H7 (cell line): ENCODE results near the gene MASP2. TPM values are rescaled to one million over a fixed set of nuclear protein-coding genes. Genes with fewer than 3 reads are reported as not detected.
"Not testable (repeated sequence)": the region's sequence is repeated elsewhere in the genome, so short reads cannot be mapped to it uniquely, and the experiment has no call there.

Experiments used
- DNase-seq: peaks from one replicate; pipeline ENCODE4 v3.0.0; 2012
- H3K27me3 ChIP-seq: 2 replicates; pipeline ENCODE4 v1.6.0; 2011; ENCODE audit warnings: mild to moderate bottlenecking, low read length; ENCODE audit not compliant: control insufficient read depth, insufficient read depth
- H3K36me3 ChIP-seq: replicated peaks from 2 replicates; pipeline ENCODE4 v1.5.1; 2011; ENCODE audit warnings: low read length; ENCODE audit not compliant: control insufficient read depth, insufficient read depth
- H3K4me3 ChIP-seq: 2 replicates; pipeline ENCODE4 v1.5.1; 2011; ENCODE audit warnings: low read depth, mild to moderate bottlenecking, control low read depth, low read length, moderate library complexity; ENCODE audit not compliant: insufficient read depth
- total RNA-seq: library from RNA; depleted of rRNA; stranded (reverse); fragments of >200 nt; shearing (Covaris generic); gene quantifications from 2 replicates; pipeline ENCODE4 v1.2.3, GENCODE V29; 2014; rRNA removed

The MASP2 gene
- total RNA-seq: 0.17 and 0.63 TPM in 2 replicates

DNA sequence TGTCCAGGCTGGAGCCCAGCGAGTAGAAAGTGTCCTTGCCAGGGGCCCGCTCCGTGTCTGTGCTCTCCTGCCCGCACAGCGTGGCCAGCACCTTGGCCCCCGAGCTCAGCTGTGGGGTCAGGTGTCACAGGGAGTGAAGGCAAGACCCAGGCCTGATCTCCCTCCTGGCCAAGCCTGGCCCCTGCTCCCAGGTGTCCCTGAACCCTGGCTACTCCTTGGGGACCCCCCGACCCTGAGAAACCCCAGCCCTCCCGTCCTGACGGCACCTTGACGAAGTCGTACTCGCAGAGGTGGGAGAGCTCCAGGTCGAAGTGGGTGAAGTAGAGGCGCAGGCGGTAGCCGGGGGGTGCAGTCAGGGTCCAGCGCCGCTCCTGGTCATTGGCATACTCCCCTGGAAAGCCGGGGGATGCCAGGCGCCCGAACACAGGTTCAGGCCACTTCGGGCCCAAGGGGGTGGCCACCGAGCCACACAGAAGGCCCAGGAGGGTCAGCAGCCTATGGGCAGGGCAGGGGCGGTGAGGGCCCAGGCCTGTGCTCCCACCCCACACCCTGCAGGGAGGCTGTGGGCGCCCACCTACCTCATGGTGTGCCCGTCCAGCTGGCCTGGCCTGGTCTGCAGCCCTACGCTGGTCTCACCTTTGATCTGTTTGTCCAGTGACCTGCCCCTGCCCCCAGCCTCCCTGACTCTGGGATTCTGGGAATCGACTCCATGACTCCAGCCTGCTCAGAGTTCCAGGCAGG is at the start of gene MASP2:
TSS of gene MASP2 (minus strand) at position 615 of the 741 bp plus-strand sequence. CDS start at position 583, 32 bp downstream.
- H3K4me3 ChIP-seq: no peak within 1 kb of the TSS
- DNase-seq: peak; percentile 50
- no peaks in the 10 kb centered on the region for H3K36me3 ChIP-seq
- H3K27me3 ChIP-seq: no peaks in the 10 kb centered on the region

GRCh38 chr1:11083784-11084183 is 36.7 kb upstream of the MASP2 start:
- H3K4me3 ChIP-seq, DNase-seq, H3K27me3 ChIP-seq: not testable (repeated sequence)
- H3K36me3 ChIP-seq: peaks cover 33% of the 10 kb centered on the region

DNA sequence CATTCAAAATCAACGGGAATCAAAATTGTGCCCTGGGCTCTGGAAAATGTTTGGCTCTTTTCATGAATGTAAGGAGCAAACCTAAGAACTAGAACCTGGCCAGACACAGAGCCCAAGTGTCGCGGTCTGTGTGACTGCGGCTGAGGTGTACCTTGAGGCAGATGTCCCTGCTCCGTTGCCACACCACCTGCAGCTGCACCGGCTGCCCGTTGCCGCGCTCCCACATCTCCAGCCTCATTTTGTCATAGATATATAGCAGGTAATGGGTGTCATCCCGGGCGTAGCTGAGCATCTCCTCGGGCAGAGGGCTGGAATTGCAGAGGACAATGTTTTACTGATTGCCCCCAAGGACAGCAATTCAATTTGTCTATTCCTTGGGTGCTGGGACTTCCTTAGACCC is 33.9 kb upstream of the MASP2 start:
- H3K36me3 ChIP-seq: peaks cover 41% of the 10 kb centered on the region
- DNase-seq: no peak
- H3K4me3 ChIP-seq: no peak overlapping the region

GRCh38 chr1:11078631-11079030 is 31.6 kb upstream of the MASP2 start:
- no peak for DNase-seq
- Histone ChIP-seq H3K36me3 (peaks cover 55% of the 10 kb centered on the region), H3K4me3 (no peak overlapping the region), H3K27me3 (no peaks in the 10 kb centered on the region)

More for the DNA sequence above, 33.9 kb upstream of the MASP2 start:
- H3K27me3 ChIP-seq: no peaks in the 10 kb centered on the region

DNA sequence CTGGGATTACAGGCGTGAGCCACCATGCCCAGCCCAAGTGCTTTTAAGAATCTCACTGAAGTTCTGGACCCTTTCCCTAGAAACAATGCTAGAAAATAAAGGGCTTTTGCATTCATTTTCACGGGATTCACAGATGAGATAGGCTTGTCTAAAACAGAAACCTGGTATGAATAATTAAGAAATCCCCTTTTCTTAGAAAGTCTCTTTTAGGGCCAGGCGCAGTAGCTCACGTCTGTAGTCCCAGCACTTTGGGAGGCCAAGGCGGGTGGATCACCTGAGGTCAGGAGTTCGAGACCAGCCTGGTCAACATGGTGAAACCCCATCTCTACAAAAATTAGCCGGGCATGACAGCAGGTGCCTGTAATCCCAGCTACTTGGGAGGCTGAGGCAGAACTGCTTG is 26.4 kb upstream of the MASP2 start:
- not testable (repeated sequence) for H3K27me3 ChIP-seq, H3K4me3 ChIP-seq, DNase-seq
- H3K36me3 ChIP-seq: peaks cover 67% of the 10 kb centered on the region

DNA sequence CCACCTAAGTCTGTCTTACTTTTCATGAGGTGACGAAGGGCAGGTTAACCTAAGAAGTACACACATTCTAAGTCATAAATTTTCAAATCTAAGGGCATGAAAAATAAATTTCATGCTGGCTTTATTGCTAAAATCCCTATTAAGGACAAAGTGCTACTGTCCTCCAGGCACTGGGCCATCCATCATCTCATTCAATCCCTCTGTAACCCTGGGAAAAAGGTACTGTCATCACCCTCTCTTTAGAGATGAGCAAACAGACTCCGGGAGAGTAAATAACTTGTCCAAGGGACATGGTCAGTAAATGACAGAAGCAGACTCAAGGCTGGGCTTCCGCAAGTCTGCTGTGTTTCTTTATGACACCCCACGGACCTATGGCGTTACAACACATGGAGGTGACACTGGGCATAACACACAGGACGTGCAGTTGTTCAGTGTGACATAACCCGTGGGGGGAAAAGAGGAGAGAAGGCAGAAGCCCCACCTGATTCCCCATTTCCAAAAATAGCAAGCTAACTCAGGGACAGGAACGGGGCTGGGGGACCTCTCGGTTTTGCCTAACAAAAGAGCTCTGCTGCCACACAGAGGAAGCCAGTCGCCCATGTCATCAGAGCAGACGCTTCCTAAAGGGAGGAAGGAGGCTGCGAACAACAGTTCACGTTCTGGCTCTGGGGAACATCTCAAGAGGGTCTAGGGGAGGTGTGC is 25.3 kb upstream of the MASP2 start:
- peak; percentile 59 for DNase-seq
- Histone ChIP-seq H3K4me3 (no peak overlapping the region), H3K27me3 (no peaks in the 10 kb centered on the region), H3K36me3 (peaks cover 72% of the 10 kb centered on the region)

GRCh38 chr1:11071463-11072215 is 24.6 kb upstream of the MASP2 start:
- Histone ChIP-seq H3K27me3 (no peaks in the 10 kb centered on the region), H3K36me3 (peaks cover 68% of the 10 kb centered on the region), H3K4me3 (no peak overlapping the region)
- no peak for DNase-seq

DNA sequence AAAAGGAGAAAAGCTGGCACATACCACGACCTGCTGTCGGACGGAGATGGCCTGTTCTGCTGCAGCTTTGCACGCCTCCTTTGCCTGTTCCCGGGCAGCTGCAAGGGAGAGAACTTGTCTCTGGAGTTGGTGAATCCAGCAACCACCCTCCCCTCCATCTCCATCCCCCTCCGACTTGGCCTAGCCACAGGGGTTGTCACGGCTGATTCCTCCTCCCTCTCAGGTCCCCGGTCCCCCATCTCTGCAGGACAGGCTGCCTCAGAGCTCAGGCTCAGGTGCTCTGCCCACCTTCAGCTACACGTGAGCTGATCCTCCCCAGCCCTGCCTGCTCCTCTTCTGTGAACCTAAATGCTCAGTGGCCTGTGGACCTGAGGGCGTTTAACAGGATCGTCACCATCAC is 23.8 kb upstream of the MASP2 start:
- Histone ChIP-seq H3K36me3 (peaks cover 68% of the 10 kb centered on the region), H3K4me3 (no peak overlapping the region), H3K27me3 (no peaks in the 10 kb centered on the region)
- DNase-seq: no peak

DNA sequence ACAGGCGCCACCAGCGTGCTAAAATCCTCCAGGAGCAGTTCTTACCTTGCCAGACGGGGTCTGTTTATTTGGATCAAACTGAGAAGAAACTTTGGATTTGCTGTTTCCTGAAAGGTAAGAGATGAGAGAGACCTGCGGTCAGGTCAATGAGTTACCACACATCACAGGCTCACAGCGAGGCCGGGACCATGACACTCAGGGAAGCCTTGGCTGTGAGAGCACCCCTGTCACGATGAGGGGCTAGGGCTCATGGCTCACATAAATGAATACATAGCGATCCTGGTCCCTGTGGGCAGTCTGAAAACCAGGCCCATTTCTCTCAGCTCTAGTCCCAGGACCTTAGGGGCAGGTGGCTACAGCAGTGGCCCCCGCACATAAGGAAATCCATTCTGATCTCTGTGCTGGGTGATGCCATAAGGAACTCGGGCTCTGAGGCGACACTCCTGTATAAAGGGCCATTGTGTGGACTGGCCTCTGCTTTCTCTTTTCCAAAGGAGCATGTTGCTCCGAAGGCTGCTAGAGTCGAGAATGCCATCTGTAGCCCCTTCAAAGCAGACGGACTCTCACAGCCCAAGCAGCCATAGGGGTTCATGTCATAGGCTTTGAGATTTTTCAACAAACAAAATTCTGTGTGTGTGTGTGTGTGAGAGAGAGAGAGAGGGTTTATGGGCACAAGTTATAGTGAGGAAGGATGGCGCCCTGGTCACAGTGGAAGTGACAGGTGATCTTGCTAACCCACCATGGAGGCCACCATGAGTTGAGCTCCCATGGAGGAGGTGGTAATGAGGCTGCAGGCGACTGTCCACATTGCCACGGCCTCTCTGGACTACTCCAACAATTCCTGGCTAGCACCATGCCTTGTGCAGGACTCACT is 21.8 kb upstream of the MASP2 start:
- Histone ChIP-seq H3K27me3 (no peaks in the 10 kb centered on the region), H3K36me3 (peaks cover 59% of the 10 kb centered on the region), H3K4me3 (no peak overlapping the region)
- DNase-seq: no peak

GRCh38 chr1:11067716-11068599 is 20.9 kb upstream of the MASP2 start:
- Histone ChIP-seq H3K4me3 (no peak overlapping the region), H3K27me3 (no peaks in the 10 kb centered on the region), H3K36me3 (peaks cover 57% of the 10 kb centered on the region)
- no peak for DNase-seq

GRCh38 chr1:11065796-11066195 is 18.8 kb upstream of the MASP2 start:
- peaks cover 41% of the 10 kb centered on the region for H3K36me3 ChIP-seq
- H3K27me3 ChIP-seq: no peaks in the 10 kb centered on the region
- H3K4me3 ChIP-seq: no peak overlapping the region
- no peak for DNase-seq

DNA sequence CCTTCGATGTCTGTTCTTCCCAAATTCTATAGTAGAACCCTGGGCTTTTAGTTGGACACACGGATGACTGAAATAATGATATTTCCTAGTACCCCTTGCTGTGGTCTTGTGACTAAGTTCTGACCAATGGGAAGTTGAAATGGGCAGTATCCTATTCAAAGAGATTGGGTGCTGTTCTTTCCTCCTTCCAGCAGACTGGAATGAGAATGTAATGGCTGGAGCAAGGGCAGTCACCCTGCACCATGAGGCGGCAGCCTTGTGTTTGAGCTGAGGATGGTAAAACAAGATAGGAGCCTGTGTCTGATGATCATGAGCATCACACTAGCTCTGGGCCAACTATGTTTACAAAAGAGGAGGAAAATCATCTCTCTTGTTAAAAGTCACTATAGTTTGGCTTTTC is 17.9 kb upstream of the MASP2 start:
- Histone ChIP-seq H3K4me3 (no peak overlapping the region), H3K27me3 (no peaks in the 10 kb centered on the region), H3K36me3 (peaks cover 37% of the 10 kb centered on the region)
- no peak for DNase-seq

DNA sequence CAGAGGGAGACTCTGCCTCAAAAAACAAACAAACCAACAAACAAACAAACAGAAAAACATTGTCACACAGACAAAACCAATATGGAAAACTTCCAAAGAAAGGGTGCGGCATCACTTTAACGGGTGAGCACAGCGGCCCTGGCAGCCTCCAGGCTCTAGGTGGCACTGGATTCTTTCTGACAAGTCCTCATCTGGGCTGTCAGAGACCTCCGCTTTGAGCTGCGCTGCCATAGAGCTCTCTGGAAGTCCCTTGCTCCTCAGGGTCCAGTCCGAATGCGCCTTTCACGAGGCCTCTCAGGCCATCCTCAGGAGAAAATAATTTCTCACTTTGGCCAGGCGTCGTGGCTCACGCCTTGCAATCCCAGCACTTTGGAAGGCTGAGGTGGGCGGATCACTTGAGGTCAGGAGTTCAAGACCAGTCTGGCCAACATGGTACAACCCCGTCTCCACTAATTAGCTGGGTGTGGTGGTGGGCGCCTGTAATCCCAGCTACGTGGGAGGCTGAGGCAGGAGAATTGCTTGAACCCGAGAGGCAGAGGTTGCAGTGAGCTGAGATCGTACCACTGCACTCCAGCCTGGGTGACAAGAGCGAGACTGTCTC is 17.0 kb upstream of the MASP2 start:
- not testable (repeated sequence) for H3K27me3 ChIP-seq, H3K4me3 ChIP-seq
- DNase-seq: peak; percentile 69
- H3K36me3 ChIP-seq: peaks cover 29% of the 10 kb centered on the region
